Measurements from ENCODE around the gene SFTPB. TPM values are rescaled to one million over a fixed set of nuclear protein-coding genes. Genes with fewer than 3 reads are reported as not detected.

SFTPB gene
- total and polyA plus RNA-seq, 8 donors: 0.14 to 4,040 (median 1.8) TPM; not detected in 1

- Histone ChIP-seq H3K9me3 (no peaks in the 10 kb centered on the region), H3K4me1 (no peaks in the 10 kb centered on the region), H3K27ac (peak overlapping the region in 3 of 5 donors; percentile 13 to 53 (median 48)), H3K27me3 (no peaks in the 10 kb centered on the region), H3K4me3 (no peak overlapping the region), H3K36me3 (peaks cover 64 to 100% (median 100%) of the 10 kb centered on the region in 4 donors)
- intact Hi-C loops (cut with DNase I; ENCODE audit: low total_unique reads): no loop called here
- TF ChIP-seq POLR2A (IDR thresholded peaks at IDR 0.05) (no peak), CTCF (IDR thresholded peaks at IDR 0.05) (peak in 2 of 7 experiments; percentile 10 to 17)
- 52 to 69% (median 58%) methylated on average over 2 of the region's 2 CpGs for WGBS, 5 donors
- DNase-seq: no peak
Measured at GRCh38 chr2:85648619-85649018, 19.4 kb downstream of the SFTPB start.

- intact Hi-C loops (cut with DNase I; ENCODE audit: low total_unique reads): no loop called here
- H3K4me1 ChIP-seq: no peaks in the 10 kb centered on the region
- H3K4me3 ChIP-seq: no peak overlapping the region
- H3K27ac ChIP-seq: peak overlapping the region in 2 of 5 donors; percentile 48 to 53
- TF ChIP-seq POLR2A (IDR thresholded peaks at IDR 0.05) (no peak), CTCF (IDR thresholded peaks at IDR 0.05) (no peak), POLR2AphosphoS5 (IDR thresholded peaks at IDR 0.05) (no peak), EP300 (IDR thresholded peaks at IDR 0.05) (no peak)
- no peak for DNase-seq
- no peaks in the 10 kb centered on the region for H3K27me3 ChIP-seq
- H3K9me3 ChIP-seq: no peaks in the 10 kb centered on the region
- WGBS, 5 donors: 88 to 95% (median 91%) methylated on average over 10 of the region's 10 CpGs
- peaks cover 71 to 100% (median 100%) of the 10 kb centered on the region in 4 donors for H3K36me3 ChIP-seq
Measured at GRCh38 chr2:85647823-85648526, 20.0 kb downstream of the SFTPB start.

- H3K27me3 ChIP-seq: no peaks in the 10 kb centered on the region
- H3K36me3 ChIP-seq: peaks cover 89 to 100% (median 100%) of the 10 kb centered on the region in 4 donors
- H3K27ac ChIP-seq: no peak overlapping the region
- intact Hi-C loops (cut with DNase I; ENCODE audit: low total_unique reads): no loop called here
- no peaks in the 10 kb centered on the region for H3K4me1 ChIP-seq
- DNase-seq: no peak
- 63 to 82% (median 71%) methylated on average over 2 of the region's 2 CpGs for WGBS, 5 donors
- H3K4me3 ChIP-seq: no peak overlapping the region
- H3K9me3 ChIP-seq: no peaks in the 10 kb centered on the region
- TF ChIP-seq POLR2AphosphoS5 (IDR thresholded peaks at IDR 0.05): no peak
- no peak for TF ChIP-seq CTCF (IDR thresholded peaks at IDR 0.05)
- TF ChIP-seq POLR2A (IDR thresholded peaks at IDR 0.05): no peak
- no peak for TF ChIP-seq EP300 (IDR thresholded peaks at IDR 0.05)
Measured at GRCh38 chr2:85646166-85646565, 21.8 kb downstream of the SFTPB start.

GRCh38 chr2:85644909-85645308 lies 23.1 kb downstream of the SFTPB start:
- Histone ChIP-seq H3K27ac (no peak overlapping the region), H3K36me3 (peaks cover 96 to 100% (median 100%) of the 10 kb centered on the region in 4 donors), H3K27me3 (no peaks in the 10 kb centered on the region), H3K4me1 (no peaks in the 10 kb centered on the region), H3K9me3 (no peaks in the 10 kb centered on the region), H3K4me3 (no peak overlapping the region)
- intact Hi-C loops (cut with DNase I; ENCODE audit: low total_unique reads): no loop called here
- no peak for TF ChIP-seq CTCF (IDR thresholded peaks at IDR 0.05)
- TF ChIP-seq POLR2AphosphoS5 (IDR thresholded peaks at IDR 0.05): no peak
- TF ChIP-seq EP300 (IDR thresholded peaks at IDR 0.05): no peak
- no peak for TF ChIP-seq POLR2A (IDR thresholded peaks at IDR 0.05)
- WGBS, 5 donors: 96 to 98% (median 97%) methylated on average over 8 of the region's 8 CpGs
- no peak for DNase-seq
